Limb (tissue), 2 donors: ENCODE results near the gene PTX4.

Source experiments
- DNase-seq, 2 donors: peaks; one replicate each; pipeline ENCODE4 v3.0.0-alpha.2; 2016; ENCODE audit errors: extremely low spot score in 2 of 2

The PTX4 gene

DNA sequence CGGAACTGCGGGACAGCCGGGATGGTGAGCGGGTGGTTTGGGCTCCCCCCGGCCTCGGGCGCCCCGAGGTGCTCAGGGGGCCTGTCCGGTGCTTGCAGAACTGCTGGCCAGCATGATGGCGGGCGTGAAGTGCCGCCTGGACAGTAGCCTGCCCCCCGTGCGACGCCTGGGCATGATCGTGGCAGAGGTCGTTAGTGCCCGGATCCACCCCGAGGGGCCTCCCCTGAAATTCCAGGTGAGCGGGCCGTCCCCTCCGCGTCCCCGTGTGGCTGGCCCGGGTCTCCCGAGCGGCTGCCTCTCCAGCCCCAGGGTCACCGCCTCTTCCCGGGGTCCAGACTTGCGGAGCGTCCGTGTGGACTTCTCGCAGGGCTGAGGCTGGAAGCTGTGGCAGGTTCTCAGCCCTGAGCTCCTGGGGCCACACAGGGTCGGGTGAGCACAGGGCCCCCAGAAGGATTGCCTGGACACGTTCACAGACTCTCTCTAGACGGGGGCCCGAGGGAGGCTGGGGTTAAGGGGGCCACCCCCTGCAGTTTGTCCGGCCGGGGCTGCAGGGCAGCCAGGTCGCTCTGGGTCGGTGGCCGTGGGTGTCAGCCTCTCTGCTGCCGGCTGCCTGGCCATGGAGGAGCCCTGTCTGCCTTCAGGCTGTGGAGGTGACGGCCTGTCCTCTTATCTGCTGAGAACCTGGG lies 11.9 kb upstream of the PTX4 start:
- no peak for DNase-seq

DNA sequence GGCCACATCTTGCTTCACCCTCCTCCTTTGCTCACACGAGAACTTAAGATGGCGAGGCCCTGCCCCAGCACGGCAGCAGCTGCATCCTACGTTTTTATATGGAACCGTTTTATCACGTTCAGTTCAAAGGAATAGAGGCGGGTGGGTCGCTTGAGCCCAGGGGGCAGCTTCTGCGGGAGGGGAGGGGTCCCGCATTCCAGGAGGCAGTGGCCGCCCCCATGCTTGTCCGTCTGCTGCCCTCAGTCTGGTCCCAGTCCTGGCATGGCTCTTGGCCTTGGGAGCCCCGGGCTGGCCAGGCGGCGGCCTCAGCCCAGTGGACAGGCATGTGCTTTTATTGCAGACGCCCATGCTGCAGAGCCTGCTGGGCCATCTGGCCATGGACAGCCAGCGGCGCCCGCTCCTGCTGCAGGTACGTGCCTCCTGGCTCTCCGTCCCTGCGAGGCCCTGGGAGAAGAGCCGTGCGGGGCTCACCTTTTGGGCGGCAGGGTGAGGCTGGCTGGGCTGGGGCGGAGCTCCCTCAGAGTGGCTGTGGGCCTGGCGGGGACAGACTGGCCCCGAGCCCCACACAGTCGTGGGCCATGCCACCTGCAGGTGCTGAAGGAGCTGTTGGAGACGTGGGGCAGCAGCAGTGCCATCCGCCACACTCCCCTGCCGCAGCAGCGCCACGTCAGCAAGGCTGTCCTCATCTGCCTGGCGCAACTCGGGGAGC lies 11.2 kb upstream of the PTX4 start:
- no peak for DNase-seq

DNA sequence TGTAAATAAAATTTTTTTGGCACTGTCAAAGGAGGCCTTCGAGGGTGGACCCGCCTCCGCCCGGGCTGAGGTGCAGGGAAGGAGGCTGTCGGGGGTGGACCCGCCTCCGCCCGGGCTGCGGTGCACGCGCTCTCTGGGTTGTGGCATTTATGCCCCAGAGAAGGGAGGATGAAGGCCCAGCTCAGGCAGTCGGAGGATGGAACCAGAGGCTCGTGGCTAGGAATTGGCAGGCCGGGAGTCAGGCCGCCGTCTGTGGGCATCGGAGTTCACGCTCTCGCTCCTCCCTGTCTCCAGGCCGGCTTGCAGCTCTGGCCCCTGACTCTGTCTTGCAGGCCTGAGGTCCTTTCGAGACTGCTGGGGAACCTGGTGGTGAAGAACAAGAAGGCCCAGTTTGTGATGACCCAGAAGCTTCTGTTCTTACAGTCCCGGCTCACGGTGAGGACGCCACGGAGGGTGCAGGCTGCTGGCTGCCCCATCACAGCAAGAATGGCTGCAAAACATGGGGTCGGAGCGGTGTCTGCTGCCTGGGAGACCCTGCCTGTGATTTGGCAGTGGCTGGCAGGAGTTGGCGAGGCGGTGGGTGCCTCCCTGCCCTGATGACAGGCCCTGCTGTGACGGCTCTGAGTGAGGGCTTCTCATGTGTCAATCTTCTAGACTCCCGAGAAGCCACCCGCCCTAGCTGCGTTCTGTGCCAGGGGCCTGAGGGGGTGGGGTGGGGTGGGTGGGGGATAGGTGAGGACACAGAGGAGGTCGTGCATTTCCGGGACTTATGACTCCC lies 10.3 kb upstream of the PTX4 start:
- DNase-seq = no peak

DNA sequence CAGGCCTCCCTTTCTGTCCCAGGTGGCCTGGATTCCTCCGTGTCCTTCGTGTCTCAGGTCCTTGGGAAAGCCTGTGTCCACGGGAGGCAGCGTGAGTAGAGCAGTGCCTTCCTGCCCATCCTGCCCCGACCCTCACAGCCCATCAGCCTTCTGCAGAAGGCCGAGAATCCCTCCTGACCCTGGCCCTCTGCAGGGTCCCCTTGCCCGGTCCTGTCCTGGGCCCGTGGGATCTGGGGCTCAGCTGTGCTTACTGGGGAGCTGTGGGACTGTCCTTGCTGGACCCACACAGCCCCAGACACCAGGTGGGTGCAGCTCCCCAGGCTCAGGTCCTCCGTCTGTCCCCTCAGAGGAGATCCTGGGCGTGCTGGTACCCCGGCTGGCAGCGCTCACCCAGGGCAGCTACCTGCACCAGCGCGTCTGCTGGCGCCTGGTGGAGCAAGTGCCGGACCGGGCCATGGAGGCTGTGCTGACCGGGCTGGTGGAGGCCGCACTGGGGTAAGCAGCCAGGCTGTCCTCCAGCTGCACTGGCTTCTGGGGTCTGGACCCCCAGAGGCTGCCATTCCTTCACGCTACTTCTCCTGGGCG lies 8.4 kb upstream of the PTX4 start:
- DNase-seq = no peak

DNA sequence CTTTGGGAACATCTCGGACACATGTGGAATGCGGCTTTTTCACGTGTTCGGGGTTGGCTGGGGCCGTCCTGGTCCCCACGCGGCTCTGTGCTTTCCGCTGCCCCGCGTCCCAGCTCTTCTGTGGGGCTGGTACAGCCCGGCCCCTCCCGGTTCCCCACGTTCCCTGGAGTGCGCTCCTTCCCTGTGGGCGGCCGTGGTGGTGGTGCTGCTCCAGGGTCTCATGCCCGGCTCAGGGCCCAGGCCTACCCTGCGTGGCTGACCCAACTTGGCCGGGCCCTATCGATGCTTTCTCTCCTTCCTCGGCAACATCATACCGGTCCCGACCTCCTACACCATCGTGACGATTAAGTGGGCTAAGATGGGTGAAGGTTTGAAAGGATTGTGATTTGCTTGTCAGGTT lies 7.7 kb upstream of the PTX4 start:
- DNase-seq = no peak

- no peak for DNase-seq
These were observed 7.1 kb upstream of the PTX4 start for GRCh38 chr16:1495889-1496262.

DNA sequence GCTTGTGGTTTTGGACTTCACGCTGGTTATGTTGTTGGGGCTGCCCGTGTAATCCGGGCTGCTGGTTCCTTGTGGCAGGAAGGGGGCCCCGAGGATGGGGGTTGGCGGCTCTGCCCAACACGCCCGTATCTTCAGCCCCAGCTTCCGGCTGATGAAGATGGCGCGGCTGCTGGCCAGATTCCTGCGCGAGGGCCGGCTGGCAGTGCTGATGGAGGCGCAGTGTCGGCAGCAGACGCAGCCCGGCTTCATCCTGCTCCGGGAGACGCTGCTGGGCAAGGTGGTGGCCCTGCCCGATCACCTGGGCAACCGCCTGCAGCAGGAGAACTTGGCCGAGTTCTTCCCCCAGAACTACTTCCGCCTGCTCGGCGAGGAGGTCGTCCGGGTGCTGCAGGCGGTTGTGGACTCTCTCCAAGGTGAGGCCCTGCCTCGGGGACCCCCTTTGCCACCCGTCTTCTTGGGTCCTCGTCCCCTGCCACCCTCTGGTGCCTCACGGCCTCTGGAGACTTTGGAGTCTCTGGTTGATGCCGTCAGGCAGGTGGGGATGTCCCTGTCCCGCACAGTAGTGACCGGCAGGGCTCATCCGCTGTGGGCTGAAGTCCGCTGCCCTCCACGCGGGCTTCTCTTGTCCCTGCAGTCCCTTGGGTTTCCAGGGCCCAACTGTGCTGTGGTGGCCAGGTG lies 6.6 kb upstream of the PTX4 start:
- DNase-seq = no peak

DNA sequence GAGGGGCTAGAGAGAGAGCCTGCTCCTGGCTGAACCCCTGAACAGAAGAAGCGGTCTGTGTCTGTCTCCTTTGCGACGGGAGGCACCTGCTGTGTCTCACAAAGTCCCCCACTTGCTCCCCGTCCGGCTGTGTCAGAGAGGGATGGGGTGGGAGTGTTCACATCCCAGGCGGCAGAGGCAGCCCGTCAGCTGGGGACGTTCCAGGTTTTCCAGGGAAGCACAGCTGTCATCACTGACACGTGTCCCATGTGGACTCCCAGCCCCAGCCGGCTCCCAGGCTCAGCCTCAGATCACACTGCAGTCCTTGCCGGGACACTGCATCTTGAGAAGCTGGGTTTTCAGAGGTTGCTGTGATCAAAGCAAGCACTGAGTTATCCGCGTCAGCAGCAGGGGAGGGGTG lies 6.0 kb upstream of the PTX4 start:
- no peak for DNase-seq

DNA sequence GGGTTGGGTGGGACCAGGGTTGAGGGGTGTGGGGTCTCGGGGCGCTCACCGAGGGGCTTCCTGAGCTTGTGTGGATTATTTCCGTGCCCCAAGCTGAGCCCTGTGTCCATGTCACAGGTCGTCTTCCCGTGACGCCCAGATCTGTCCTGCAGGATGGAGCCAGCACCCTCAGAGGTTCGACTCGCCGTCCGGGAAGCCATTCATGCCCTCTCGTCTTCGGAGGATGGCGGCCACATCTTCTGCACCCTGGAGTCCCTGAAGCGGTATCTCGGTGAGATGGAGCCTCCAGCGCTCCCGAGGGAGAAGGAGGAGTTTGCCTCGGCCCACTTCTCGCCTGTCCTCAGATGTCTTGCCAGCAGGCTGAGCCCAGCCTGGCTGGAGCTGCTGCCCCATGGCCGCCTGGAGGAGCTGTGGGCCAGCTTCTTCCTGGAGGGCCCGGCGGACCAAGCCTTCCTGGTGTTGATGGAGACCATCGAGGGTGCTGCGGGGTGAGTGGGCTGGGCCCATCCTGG lies 5.4 kb upstream of the PTX4 start:
- no peak for DNase-seq

DNA sequence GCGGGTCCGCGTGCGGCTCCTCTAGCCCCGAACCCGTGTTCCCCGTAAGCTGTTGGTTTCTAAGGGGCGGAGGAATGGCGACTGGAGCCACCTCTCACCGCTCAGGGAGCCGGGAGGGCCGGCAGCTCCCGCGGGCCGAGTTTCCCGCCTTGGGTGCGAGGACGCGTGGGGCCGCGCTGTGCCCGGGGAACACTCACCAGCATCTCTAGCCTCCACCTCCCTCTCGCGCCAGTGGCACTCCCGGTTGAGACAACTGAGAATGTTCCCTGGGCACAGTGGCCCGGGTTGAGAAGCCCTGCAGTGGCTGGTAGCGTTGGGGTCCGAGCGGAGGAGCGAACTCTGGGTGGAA lies 5.0 kb upstream of the PTX4 start:
- no peak for DNase-seq

DNA sequence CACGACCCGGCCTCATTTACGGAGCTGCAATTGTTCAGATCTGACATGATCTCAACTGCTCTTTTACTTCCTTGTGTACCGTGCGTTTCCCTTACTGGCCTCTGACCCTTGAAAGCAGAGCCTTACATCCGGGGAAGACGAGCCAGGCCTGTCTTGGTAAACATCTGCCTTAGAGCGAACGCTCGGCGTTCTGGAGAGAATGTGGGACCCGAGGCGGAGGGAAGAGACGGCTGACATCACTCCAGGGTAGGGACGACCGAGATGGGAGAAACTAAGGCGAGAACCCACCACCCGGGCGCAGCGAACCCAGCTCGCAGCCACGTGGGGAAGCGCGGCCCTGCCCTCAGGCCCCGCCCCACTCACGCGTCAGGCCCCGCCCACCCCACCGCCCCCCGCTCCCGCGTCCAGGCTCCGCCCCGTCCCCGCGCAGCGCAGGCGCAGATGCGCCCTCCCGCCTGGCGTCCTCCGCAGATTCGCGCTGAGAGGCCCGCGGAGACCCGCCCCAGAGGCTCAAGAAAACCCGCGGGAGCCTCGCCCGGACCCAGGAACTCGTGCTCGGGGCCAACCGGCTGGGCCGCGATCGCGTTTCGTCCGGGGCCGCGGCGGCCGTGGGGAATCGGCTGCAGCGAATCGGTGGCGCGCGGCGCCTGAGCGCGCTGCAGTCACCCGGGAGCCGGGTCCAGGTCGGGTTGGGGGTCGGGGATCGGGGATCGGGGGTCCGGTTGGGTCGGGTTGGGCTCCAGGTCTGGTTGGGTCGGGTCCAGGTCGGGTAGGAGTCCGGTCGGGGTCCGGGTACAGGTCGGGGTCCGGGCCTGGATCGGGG lies 4.4 kb upstream of the PTX4 start, which contains the start of gene TELO2:
TELO2 (plus strand) TSS at position 438 of the 823 bp plus-strand sequence. CDS start 922 bp downstream, outside the sequence.
- DNase-seq = peak; percentile 71 to 94

- DNase-seq = no peak
These were observed 3.6 kb upstream of the PTX4 start for GRCh38 chr16:1492082-1492922.

GRCh38 chr16:1491327-1491726 lies 2.6 kb upstream of the PTX4 start:
- DNase-seq = no peak

GRCh38 chr16:1489077-1489476 lies 333 bp upstream of the PTX4 start:
- DNase-seq = no peak

GRCh38 chr16:1488054-1488601 lies 616 bp downstream of the PTX4 start:
- DNase-seq = no peak

DNA sequence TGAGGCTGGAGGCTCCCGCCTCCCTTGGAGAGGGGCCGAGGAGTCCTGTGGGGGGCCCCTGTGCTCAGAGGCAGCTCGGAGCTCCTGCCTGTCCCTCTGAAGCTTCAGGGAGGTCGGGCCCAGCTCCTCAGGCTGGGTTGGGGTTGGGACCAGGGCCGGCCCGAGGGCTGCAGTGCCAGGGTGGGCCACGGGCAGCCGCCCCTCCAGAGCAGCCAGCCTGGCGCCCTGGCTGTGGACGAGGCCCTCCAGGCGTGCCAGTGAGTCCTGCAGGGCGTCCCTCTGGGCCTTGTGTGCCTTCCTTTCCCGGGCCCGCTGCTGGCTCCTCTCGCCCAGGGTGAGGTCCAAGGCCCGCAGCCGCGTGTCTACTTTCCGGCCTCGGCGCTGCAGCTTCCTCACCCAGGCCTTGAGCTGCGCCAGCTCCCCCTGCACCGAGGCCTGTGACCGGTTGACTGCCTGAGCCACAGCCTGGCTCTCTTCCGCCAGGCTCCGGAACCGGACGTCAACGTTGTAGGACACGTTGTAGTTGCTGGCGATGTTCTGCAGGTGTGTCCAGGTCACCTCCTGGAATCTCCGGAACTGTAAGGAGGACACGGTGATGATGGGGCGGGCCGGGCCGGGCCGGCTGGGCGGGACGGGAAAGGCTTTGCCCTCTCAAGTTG lies 1.2 kb downstream of the PTX4 start:
- DNase-seq = no peak

DNA sequence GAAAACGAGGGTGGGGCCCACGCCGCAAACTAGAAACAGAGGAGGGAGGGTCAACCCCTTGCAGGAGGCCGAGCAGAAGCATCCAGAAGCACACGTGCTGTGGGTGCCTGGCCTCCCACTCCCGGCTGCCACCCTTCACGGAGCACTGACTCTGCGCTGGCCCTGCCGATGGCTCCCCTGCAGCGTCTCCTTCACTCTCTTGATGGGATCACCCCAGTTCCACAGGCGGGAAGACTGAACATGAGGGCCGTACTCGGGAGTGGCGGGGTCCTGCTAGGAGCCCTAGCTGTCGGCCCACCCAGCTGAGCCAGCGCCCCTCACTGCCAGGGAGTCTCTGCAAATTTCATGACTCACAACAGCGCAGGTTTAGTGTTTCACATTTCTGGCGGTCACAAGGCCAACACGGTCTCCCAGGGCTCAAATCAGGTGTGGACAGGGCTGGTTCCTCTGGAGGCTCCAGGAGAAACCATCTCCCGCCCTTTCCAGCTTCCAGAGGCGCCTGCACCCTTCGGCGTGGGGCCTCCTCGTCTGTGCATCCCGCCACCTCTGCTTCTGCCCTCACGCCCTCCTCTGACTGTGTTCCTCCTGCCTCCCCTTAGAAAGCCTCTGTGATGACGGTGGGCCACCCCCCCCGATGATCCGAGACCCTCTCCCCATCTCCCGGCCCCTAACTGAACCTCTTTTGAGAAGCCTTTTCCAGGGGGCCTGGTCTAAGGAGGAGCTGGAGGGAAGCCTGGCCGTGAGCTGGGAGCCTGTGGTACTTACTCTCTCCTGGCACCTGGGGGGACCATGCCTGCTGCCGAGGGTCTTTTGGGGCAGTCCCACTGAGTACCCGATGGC lies 2.0 kb downstream of the PTX4 start:
- no peak for DNase-seq
